ENCODE measurements around the gene ABCG4. TPM values are rescaled to one million over a fixed set of nuclear protein-coding genes. Genes with fewer than 3 reads are reported as not detected.
"Not testable (repeated sequence)": the region's sequence is repeated elsewhere in the genome, so short reads cannot be mapped to it uniquely, and the experiment has no call there.

The ABCG4 gene
- total RNA-seq (2014; rRNA removed; shearing (Covaris generic)) = 0.05 TPM in 1 of 2 replicates, not detected in the other

GRCh38 chr11:119149018-119149785 lies at the start of gene ABCG4:
ABCG4 (plus strand) TSS chr11:119149052; CDS start chr11:119149966, 914 bp downstream.
- no peak for DNase-seq (ENCODE audit: low read depth in 1 of 2, low spot score in 2 of 2)
- Histone ChIP-seq H3K27ac (no peak within 1 kb of the TSS), H3K9me3 (replicated peaks) (no peaks in the 10 kb centered on the region), H3K4me1 (replicated peaks) (no peaks in the 10 kb centered on the region; the same call in none of the 2 replicates), H3K36me3 (no peaks in the 10 kb centered on the region), H3K27me3 (replicated peaks) (no peaks in the 10 kb centered on the region), H3K4me3 (peak within 1 kb of the TSS; percentile 42)

GRCh38 chr11:119099711-119100110 lies 49.1 kb upstream of the ABCG4 start:
- no peak for DNase-seq (ENCODE audit: low read depth in 1 of 2, low spot score in 2 of 2)
- Histone ChIP-seq H3K27me3 (replicated peaks) (no peaks in the 10 kb centered on the region), H3K4me1 (replicated peaks) (peaks cover 18% of the 10 kb centered on the region), H3K9me3 (replicated peaks) (no peaks in the 10 kb centered on the region), H3K27ac (no peak overlapping the region), H3K36me3 (peaks cover 19% of the 10 kb centered on the region), H3K4me3 (no peak overlapping the region)

GRCh38 chr11:119100246-119100970 lies 48.4 kb upstream of the ABCG4 start:
- Histone ChIP-seq H3K4me1 (replicated peaks) (peaks cover 18% of the 10 kb centered on the region), H3K27ac (no peak overlapping the region), H3K9me3 (replicated peaks) (no peaks in the 10 kb centered on the region), H3K4me3 (peak overlapping the region; percentile 58), H3K27me3 (replicated peaks) (no peaks in the 10 kb centered on the region), H3K36me3 (peaks cover 14% of the 10 kb centered on the region; the same call in 1 of the 2 replicates)
- peak in 1 of 2 experiments; percentile 24 for DNase-seq (ENCODE audit: low read depth in 1 of 2, low spot score in 2 of 2)

GRCh38 chr11:119100994-119101758 lies 47.7 kb upstream of the ABCG4 start:
- Histone ChIP-seq H3K4me1 (replicated peaks) (peaks cover 13% of the 10 kb centered on the region), H3K4me3 (peak overlapping the region; percentile 58), H3K36me3 (peaks cover 11% of the 10 kb centered on the region; the same call in 1 of the 2 replicates), H3K27me3 (replicated peaks) (no peaks in the 10 kb centered on the region), H3K27ac (peak overlapping the region; percentile 98), H3K9me3 (replicated peaks) (no peaks in the 10 kb centered on the region)
- DNase-seq (ENCODE audit: low read depth in 1 of 2, low spot score in 2 of 2) = no peak

- peak within 1 kb of the TSS; percentile 98 for H3K27ac ChIP-seq
- H3K4me3 ChIP-seq = peak within 1 kb of the TSS; percentile 58
- no peaks in the 10 kb centered on the region for H3K27me3 ChIP-seq (replicated peaks)
- DNase-seq (ENCODE audit: low read depth in 1 of 2, low spot score in 2 of 2) = peak; percentile 87 to 90
- H3K36me3 ChIP-seq = peaks cover 11% of the 10 kb centered on the region; the same call in 1 of the 2 replicates
- H3K9me3 ChIP-seq (replicated peaks) = no peaks in the 10 kb centered on the region
- H3K4me1 ChIP-seq (replicated peaks) = peaks cover 19% of the 10 kb centered on the region
These were observed 47.0 kb upstream of the ABCG4 start, which contains the start of gene DPAGT1 for GRCh38 chr11:119101759-119102423. DPAGT1 (minus strand) TSS chr11:119101853; CDS start chr11:119101655, 198 bp downstream.

GRCh38 chr11:119103161-119103664 lies 45.6 kb upstream of the ABCG4 start:
- H3K4me3 ChIP-seq; H3K36me3 ChIP-seq; H3K9me3 ChIP-seq (replicated peaks); H3K27me3 ChIP-seq (replicated peaks); DNase-seq (ENCODE audit: low read depth in 1 of 2, low spot score in 2 of 2); H3K27ac ChIP-seq: not testable (repeated sequence)
- peaks cover 25% of the 10 kb centered on the region for H3K4me1 ChIP-seq (replicated peaks)

GRCh38 chr11:119103793-119104192 lies 45.1 kb upstream of the ABCG4 start:
- peaks cover 29% of the 10 kb centered on the region for H3K4me1 ChIP-seq (replicated peaks)
- H3K27me3 ChIP-seq (replicated peaks) = no peaks in the 10 kb centered on the region
- no peak for DNase-seq (ENCODE audit: low read depth in 1 of 2, low spot score in 2 of 2)
- H3K27ac ChIP-seq = no peak overlapping the region
- H3K9me3 ChIP-seq (replicated peaks) = no peaks in the 10 kb centered on the region
- H3K36me3 ChIP-seq = no peaks in the 10 kb centered on the region; the same call in 1 of the 2 replicates
- no peak overlapping the region for H3K4me3 ChIP-seq

- H3K27ac ChIP-seq = peak within 1 kb of the TSS; percentile 41; the same call in 1 of the 2 replicates
- H3K4me3 ChIP-seq = peak within 1 kb of the TSS; percentile 76
- H3K27me3 ChIP-seq (replicated peaks) = no peaks in the 10 kb centered on the region
- DNase-seq (ENCODE audit: low read depth in 1 of 2, low spot score in 2 of 2) = peak; percentile 68 to 77
- no peaks in the 10 kb centered on the region; the same call in 1 of the 2 replicates for H3K36me3 ChIP-seq
- H3K4me1 ChIP-seq (replicated peaks) = peaks cover 22% of the 10 kb centered on the region
- no peaks in the 10 kb centered on the region for H3K9me3 ChIP-seq (replicated peaks)
These were observed 42.0 kb upstream of the ABCG4 start, which contains the start of gene C2CD2L for GRCh38 chr11:119106564-119107537. C2CD2L (plus strand) TSS chr11:119107344; CDS start chr11:119107742, 398 bp downstream.

- no peak overlapping the region for H3K27ac ChIP-seq
- no peaks in the 10 kb centered on the region for H3K27me3 ChIP-seq (replicated peaks)
- H3K4me3 ChIP-seq = peak overlapping the region; percentile 76
- DNase-seq (ENCODE audit: low read depth in 1 of 2, low spot score in 2 of 2) = peak in 1 of 2 experiments; percentile 21
- no peaks in the 10 kb centered on the region; the same call in 1 of the 2 replicates for H3K36me3 ChIP-seq
- H3K9me3 ChIP-seq (replicated peaks) = no peaks in the 10 kb centered on the region
- peaks cover 22% of the 10 kb centered on the region for H3K4me1 ChIP-seq (replicated peaks)
These were observed 41.2 kb upstream of the ABCG4 start for GRCh38 chr11:119107538-119108145.

GRCh38 chr11:119108146-119108856 lies 40.6 kb upstream of the ABCG4 start:
- no peaks in the 10 kb centered on the region for H3K27me3 ChIP-seq (replicated peaks)
- DNase-seq (ENCODE audit: low read depth in 1 of 2, low spot score in 2 of 2) = peak in 1 of 2 experiments; percentile 26
- peak overlapping the region; percentile 76 for H3K4me3 ChIP-seq
- H3K27ac ChIP-seq = no peak overlapping the region
- no peaks in the 10 kb centered on the region; the same call in 1 of the 2 replicates for H3K36me3 ChIP-seq
- no peaks in the 10 kb centered on the region for H3K9me3 ChIP-seq (replicated peaks)
- peaks cover 16% of the 10 kb centered on the region for H3K4me1 ChIP-seq (replicated peaks)

GRCh38 chr11:119108857-119109221 lies 40.0 kb upstream of the ABCG4 start:
- H3K4me1 ChIP-seq (replicated peaks) = peaks cover 15% of the 10 kb centered on the region

More at GRCh38 chr11:119108857-119109221, 40.0 kb upstream of the ABCG4 start:
- no peak for DNase-seq (ENCODE audit: low read depth in 1 of 2, low spot score in 2 of 2)
- Histone ChIP-seq H3K9me3 (replicated peaks) (no peaks in the 10 kb centered on the region), H3K4me3 (no peak overlapping the region), H3K27ac (no peak overlapping the region), H3K36me3 (no peaks in the 10 kb centered on the region; the same call in 1 of the 2 replicates), H3K27me3 (replicated peaks) (no peaks in the 10 kb centered on the region)

All from SJSA1 (cell line).